HG03039 (cell line): Measurements from ENCODE around the gene AZU1.
"Not testable (repeated sequence)": the region's sequence is repeated elsewhere in the genome, so short reads cannot be mapped to it uniquely, and the experiment has no call there.

Experiments used
- ATAC-seq: cut with Tn5 transposase; IDR thresholded peaks from one replicate; pipeline ENCODE4 v1.9.1; 2021; ENCODE audit warnings: mild to moderate bottlenecking, moderate library complexity; ENCODE audit not compliant: unreplicated experiment

The AZU1 gene

GRCh38 chr19:869245-870177 lies 41.9 kb downstream of the AZU1 start:
- ATAC-seq, result no peak

GRCh38 chr19:870314-870713 lies 42.7 kb downstream of the AZU1 start:
- ATAC-seq, result no peak

GRCh38 chr19:870963-871401 lies 43.3 kb downstream of the AZU1 start:
- no peak for ATAC-seq

GRCh38 chr19:871446-872265 lies 44.0 kb downstream of the AZU1 start:
- no peak for ATAC-seq

GRCh38 chr19:872266-872951 lies 44.8 kb downstream of the AZU1 start:
- ATAC-seq, result no peak

- ATAC-seq, result no peak
Observed at GRCh38 chr19:873084-873483, 45.4 kb downstream of the AZU1 start.

- ATAC-seq, result no peak
Observed at GRCh38 chr19:873561-874041, 46.0 kb downstream of the AZU1 start.

GRCh38 chr19:875265-875879 lies 47.7 kb downstream of the AZU1 start:
- no peak for ATAC-seq

GRCh38 chr19:876089-876488 lies 48.5 kb downstream of the AZU1 start:
- ATAC-seq, result no peak

- ATAC-seq, result no peak
Observed at GRCh38 chr19:876780-877314, 49.2 kb downstream of the AZU1 start.

GRCh38 chr19:877992-878660 lies 50.5 kb downstream of the AZU1 start:
- ATAC-seq, result not testable (repeated sequence)

GRCh38 chr19:878751-879561 lies 51.3 kb downstream of the AZU1 start:
- ATAC-seq, result not testable (repeated sequence)

GRCh38 chr19:879711-880438 lies 52.2 kb downstream of the AZU1 start:
- ATAC-seq, result no peak
